ENCODE results near the gene ZP4.
A peak's percentile ranks its signal among the peaks of the same experiment; 100 is the strongest.

The ZP4 gene, protein sequence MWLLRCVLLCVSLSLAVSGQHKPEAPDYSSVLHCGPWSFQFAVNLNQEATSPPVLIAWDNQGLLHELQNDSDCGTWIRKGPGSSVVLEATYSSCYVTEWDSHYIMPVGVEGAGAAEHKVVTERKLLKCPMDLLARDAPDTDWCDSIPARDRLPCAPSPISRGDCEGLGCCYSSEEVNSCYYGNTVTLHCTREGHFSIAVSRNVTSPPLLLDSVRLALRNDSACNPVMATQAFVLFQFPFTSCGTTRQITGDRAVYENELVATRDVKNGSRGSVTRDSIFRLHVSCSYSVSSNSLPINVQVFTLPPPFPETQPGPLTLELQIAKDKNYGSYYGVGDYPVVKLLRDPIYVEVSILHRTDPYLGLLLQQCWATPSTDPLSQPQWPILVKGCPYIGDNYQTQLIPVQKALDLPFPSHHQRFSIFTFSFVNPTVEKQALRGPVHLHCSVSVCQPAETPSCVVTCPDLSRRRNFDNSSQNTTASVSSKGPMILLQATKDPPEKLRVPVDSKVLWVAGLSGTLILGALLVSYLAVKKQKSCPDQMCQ

DNA sequence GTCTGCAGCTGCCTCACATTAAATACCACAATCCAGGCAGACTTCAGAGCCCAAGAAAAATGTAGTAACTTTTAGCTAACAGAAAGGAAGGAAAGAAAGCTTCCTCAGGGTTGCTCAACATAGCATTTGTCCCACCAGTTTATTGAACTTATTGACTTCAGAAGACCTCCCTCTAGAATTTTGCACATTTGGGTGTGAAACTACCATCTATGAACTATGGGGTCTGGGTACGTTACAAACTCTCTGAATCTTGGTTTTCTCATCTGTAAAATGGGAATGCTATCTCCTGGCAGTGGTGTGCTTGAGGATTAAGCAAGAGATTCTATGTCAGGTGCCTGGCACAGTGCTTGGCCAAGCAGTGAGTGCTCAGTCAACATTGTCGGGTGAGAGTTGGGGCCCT, at the start of gene ZP4:
Gene ZP4 (minus strand): TSS at position 101 of the 400 bp plus-strand sequence. CDS start 287 bp downstream, outside the sequence.
- no peak for DNase-seq

DNA sequence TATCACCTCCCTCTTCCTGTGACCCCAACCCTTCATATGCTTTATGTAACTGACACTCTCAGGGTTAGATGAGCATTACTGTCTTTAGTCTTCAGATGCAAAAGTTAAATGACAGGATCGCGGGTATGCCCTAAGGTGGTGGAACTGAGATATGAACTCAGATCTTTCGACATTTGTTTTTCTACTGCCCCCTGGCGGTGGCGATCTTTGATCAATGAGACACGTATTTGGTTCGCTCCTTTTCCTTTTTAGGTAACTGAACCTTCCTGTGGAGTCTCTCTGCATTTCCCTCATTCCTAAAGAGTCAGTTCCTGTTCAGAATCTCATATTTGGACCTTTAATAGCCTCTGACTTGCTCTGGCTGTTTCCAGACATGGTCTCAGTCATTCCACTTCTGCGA, 47.8 kb upstream of the ZP4 start:
- no peak for DNase-seq

DNA sequence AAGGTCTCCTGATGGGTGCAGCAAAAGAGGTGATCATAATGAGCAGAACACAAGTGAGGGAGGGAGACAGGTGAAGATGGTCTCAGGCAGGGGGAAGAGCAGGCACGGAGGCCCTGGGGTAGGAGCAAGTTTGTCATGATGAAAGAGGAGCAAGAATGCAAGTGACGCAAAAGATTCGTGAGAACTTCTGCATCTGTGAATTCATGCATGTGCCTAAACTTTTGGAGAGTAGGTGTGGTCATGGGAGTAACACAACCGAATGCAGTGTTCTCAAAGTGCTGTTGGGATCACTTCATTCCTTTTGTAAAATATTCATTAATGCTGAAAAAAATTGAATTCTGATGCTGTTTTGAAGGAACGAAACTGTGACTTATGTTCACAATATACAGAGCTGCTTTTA, 47.3 kb upstream of the ZP4 start:
- DNase-seq, result no peak

DNA sequence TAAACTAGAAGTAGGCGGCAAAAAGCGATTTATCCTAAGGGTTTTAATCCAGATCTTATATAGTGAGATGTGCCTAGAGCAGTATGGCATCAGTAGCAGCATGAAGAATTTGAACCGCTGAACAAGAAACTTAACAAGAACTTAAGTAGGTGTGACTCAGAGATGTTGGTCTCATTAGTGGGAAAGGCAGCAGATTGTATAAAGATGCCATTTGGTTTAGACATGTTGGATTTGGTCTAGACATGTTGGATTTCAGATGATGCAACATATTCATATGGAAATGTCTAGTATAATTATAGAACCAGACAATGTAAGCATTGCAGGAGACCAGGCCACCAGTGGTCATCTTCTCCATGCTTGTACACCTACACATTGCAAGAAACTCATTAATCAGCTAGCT, 42.1 kb upstream of the ZP4 start:
- DNase-seq, result no peak

DNA sequence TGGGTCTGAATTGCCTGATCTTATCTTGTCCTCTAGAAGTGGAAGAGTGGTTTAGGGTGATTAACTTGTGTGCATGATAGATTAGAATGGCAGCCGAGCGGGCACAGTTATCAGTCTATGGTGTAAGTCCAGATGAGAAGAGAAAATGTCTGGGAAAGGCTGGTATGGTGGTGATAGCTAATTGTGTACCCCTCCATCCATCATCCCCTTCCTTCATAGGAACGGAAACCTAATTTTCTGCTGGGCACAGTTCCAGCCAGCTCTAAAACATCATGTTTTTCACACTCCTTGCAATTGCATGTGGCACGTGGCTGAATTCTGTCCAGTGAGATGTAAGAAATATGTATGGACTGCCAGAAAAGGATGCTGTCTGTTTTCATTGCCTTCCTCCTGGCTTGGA, 40.9 kb upstream of the ZP4 start:
- DNase-seq, result no peak

DNA sequence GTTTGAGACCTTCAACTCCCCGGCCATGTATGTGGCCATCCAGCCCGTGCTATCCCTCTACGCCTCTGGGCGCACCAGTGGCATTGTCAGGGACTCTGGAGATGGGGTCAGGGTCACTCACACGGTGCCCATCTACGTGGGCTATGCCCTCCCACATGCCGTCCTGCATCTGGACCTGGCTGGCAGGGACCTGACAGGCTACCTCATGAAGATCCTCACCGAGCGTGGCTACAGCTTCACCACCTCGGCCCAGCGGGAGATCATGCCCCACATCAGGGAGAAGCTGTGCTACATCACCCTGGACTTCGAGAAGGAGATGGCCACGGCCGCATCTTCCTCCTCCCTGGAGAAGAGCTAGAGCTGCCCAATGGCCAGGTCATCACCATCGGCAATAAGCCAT, 36.5 kb upstream of the ZP4 start:
- DNase-seq, result no peak

DNA sequence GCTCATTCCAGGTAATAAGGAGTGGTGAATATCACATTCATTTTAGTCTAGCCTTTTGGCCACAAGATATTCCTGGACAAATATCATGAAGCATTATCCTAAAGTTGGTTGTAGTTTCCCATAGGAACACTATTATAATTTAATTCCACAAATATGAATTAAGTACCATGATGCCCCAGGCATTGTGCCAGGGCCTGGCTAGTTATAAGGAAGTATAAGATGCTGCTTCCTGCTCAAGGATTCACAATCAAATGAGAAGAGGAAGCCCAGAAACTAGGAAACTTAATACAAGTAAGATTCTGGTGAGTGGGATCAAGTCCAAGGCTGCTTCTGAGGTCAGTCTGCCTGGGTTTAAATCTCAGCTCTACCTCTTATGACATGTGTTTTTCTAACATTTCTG, 30.6 kb upstream of the ZP4 start:
- DNase-seq, result peak; percentile 9 to 22

DNA sequence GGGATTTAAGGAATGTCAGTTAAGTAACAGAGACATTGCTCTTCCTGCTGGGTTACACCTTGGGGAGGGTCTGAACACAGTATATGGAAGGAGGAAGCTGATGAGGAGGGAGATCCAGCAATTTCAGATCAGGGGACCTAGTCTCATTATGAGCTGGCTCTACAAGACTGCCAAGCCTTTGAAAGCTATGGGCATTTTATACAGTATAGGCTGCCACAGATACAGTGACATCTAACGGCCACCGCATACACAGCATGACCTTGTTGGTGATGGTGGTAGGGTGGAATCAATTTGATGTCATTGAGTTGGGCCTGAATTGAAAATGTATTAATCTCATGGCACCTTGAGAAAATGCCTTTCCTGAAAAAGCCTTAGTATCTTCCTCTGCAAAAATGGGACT, 22.6 kb upstream of the ZP4 start:
- DNase-seq, result no peak

DNA sequence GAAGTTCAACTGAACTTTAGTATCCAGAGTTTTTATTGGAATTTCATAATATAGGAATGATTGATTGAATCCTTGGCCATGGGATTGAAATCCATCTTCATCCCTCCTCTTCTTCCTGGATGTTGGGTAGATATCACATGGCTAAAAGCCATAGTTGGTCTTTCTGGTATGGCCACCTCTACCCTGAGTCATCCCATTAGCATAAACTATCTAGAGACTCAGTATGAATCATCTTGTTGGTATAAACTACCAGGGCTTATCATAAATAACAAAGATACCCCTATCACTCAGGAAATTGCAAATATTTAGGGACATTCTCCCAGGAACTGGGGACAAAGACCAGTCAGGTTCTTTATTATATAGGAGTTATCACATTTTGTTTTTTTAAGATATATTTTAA, 21.2 kb upstream of the ZP4 start:
- DNase-seq, result no peak

DNA sequence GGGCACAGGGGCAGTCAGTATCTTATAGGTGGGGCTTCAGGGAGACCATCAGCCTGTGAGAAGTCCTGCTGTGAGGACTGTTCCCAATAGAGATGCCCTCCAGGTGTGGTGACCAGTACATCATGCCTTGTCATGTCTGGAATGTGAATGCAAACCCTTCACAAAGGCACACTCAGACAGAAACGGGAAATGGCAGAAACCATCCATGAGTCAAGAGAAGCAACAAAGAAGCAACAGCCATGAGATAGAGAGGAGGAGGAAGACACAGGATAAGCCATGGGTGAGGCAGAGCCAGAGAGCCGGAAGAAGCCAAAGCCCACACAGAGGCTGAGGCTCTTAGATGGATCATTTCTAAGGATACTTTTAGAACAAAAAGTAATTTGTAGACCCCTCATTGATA, 20.1 kb upstream of the ZP4 start:
- DNase-seq, result no peak

DNA sequence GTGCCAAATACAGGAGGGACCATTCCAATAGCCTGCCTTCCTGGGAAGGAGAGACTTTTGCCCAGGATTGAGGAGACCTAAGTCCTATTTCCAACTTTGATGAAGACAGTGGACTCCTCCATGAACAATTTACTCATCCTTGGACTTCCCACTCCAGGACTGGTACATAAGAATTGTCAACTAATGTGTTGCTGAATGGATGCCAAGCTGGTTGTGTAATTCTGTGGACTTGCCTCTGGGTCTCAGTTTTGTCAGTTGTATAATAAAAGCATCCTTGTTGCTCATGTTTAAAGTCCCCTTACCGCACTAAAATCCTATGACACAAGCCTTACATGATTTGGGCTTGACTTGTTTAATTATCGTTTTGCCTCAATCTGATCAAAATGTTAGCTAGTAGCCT, 13.2 kb upstream of the ZP4 start:
- DNase-seq, result no peak

DNA sequence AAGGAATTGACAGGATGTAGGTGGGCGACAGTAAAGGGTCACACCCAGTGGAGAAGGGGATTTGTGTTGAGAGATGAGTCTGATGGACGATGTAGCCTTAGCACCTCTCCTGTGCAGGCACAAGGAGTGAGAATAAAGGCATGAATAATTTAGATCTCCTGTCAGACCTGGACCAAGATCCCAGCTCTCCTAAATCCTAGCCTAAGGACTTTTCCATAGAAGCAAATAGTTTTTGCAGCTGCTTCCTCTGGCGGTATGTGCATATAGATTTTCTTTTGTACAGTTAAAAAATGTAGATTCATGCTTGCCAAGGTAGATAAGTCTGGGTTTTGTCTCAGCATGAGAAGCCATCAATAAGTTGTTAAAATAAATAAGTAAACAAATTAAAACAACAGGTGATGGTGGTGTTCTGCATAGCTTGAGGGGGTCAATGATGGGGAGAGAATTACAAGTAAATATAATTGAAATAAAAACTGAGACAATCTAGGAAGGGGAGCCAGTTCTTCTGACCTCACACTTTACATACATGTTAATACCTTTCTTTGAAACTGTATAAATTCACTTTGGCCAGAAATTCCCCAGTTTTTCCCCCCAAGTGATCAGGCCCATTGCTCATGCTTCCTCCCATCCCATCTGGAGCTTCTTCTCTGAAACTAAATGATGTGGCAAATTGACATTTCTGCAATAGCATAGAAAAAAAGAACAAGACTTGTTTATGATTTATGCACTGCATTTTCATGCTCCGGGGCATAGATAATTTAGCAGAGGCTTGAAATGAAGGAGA, 12.4 kb upstream of the ZP4 start:
- DNase-seq, result no peak

DNA sequence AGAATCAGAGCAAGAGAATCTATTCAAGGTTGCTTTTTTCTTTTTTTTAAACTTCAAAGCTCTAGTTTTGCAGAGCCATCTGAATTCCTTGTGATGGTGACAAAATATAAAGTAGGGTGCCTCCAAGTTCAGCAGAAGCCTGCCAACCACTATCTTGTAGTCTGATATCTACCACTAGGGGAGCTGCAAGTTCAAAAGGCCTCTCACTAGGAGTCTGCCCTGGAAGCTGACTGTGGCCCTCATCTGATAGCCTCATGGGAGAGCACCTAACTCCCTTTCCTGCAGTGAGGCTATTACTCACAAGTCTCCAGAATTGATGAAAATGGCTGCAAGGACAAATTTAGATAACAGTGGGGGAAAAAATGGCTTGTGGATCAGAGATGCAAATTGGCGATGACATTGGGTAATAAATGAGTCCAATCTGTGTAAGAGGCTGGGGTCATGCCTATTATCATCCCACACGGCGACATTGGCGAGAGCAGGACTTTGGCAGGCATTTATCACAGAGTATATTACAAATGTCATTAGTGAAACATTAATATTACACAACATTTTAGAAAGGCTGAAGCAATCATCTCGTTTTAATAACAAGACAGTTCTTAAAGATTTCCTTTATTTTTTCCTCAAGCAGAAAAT, 10.7 kb upstream of the ZP4 start:
- DNase-seq, result peak; percentile 47 to 60

DNA sequence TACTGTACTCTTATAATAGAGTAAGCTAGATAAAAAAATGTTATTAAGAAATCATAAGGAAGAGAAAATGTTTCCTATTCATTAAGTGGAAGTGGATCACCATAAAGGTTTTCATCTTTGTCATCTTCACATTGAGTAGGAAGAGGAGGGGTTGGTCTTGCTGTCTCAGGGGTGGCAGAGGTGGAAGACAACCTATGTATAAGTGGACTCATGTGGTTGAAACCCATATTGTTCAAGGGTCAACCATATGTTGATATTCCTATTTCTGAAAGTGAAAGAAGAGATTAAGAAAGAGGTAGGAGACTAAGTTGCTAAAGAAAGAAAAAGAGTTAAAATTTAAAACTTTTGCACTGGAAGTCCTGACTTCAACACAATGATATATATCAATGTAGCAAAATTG, 4.9 kb upstream of the ZP4 start:
- no peak for DNase-seq

DNA sequence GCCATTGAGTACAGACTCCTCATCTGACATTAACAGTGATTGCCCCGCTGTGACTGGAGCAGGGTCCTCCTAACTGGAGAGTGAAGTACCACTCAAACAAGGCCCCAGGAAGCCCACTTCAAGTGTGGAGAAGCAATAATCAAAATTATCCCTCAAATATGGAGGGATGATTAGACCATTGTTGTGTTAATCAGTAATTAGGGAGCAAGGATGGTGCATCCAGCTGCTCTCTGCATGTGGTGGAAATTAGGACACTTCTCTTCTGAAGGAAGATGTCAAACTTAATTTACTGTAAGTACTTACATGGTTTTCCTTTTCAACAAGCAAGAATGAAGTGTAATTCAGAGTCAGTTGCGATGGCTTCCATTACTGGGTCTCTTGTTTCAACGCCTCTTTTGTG, 3.4 kb upstream of the ZP4 start:
- no peak for DNase-seq

DNA sequence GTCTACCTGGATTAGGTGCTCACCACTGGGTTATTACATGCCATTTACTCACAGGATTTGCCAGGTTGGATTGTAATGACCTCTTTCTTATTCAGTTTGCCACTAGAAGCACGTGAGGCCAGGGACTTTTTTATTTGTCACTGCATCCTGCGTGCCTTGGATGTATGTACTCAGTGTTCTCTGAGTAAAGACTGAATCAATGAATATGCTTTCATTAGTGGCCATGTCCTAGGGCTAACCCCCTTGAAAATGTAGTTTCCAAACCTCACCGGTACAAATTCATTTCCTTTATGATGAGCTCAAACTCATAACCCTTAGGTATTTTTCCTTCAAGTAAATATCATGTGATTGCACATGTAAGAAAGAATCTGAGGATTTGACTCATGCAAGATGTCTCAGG, 1.3 kb upstream of the ZP4 start:
- no peak for DNase-seq

DNA sequence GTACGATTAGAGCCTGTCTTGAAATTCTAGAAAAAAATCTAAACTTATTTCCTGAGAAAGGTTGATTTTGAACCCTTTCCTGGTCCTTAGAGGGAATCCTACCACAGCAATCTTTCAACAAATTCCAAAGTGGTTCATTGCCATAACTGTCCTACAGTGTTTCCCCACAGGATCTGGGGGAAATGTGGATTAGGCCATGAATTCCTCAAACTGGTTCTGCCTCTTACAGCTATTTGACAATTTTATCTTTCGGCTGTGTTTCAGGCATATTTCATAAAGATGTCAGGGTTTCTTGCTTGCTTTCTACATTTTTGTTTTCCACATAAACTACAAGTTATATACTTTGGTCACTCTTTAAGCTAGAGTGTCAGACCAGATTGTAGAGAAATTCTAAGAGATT, 544 bp upstream of the ZP4 start:
- DNase-seq, result no peak

DNA sequence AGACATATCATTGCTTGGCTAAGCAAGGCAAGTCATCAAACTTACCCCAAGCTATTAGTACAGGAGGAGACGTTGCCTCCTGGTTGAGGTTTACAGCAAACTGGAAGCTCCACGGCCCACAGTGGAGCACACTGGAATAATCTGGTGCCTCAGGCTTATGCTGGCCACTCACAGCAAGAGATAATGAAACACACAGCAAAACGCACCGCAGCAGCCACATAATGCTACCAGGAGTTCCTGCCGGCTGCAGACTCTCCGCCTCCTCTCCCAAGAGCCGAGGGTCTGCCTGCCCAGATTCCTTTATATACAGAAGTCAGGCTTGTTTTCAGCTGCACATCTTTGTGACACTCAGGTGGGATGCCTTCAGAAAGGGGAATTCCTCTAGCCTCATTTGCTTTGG, 306 bp downstream of the ZP4 start:
- DNase-seq, result no peak

DNA sequence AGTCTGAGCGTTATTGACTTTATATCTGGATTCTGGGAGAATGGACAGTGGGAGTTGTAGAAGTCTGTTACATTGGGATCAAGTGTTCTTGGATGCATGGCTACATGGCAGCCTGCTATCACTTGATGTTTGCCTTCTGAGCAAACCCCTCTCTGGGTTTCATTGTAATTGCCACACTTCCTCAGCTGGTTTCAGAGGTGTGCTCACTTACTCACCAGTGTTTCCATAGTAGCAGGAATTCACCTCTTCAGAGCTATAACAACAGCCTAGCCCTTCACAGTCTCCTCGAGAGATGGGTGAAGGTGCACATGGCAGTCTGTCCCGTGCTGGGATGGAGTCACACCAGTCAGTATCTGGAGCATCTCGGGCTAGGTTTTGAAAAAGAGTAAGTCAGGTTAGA, 2.6 kb downstream of the ZP4 start:
- DNase-seq, result no peak

DNA sequence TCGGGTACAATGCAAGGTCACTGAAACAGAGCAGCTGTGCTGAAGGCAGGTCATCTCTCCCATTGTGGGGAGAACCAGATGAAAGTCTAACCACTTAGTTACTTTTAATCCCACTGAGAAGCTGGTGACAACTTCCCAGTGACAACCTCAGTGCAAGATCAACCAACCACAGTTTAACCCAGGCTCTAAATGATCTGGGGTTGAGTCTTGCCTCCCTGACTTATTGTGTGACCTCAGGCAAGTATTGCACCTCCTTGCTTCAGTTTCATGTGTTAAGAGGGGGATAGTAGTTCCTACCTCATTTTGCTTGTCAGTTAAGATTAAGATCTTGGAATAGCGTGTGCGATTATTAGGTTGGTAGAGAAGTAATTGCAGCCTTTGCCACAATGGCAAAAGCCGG, 3.2 kb downstream of the ZP4 start:
- DNase-seq, result no peak

DNA sequence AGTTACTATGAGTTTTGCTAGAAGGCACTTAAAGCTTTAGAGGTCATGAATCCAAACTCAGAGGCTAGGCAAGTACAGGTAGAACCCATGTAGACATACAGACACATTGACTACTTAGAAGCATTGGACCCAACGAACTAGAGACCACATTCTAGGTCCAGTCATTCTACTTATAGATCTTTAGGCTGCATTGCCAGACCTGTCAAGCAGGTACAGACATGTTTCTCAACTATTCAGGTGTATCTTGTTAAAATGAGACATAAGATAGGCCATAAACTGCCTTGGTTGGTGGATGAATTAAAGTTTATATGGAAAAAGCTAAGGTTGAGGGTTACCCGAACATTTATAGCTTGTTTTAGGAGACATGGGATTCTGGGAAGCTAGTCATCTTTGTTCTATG, 6.5 kb downstream of the ZP4 start:
- no peak for DNase-seq

DNA sequence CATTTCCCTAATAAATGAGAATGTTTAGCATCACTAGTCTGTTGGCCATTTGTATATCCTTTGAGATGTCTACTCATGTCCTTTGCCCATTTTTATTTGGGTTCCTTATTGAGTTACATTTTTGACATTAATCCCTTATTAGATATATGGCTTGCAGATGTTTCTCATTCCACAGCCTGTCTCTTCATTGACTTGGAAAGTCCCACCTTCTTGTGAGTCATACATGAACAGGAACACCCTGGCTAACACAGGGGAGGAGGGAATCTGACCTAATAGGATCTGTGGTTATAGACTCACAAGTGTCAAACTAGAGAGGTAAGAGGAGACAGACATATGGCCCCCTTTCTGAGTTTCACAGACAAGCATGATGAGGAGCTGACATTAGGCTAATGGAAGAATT, 11.5 kb downstream of the ZP4 start:
- no peak for DNase-seq

DNA sequence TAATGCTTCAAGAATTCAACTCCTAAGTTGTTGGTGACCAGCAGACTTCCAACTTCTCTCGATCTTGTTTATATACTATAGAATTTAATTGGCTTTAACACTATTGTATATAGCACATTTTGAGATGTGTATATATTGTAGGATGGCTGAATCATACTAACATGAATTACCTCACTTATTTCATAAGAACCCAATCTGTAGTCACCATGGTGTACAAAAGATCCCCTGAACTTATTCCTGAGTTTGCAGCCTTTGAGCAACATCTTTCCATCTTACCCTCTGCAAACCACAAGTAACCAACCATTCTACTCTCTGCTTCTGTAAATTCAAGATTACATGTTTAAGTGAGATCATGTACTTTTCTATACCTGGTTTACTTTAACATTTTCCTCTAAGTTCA, 12.3 kb downstream of the ZP4 start:
- no peak for DNase-seq

DNA sequence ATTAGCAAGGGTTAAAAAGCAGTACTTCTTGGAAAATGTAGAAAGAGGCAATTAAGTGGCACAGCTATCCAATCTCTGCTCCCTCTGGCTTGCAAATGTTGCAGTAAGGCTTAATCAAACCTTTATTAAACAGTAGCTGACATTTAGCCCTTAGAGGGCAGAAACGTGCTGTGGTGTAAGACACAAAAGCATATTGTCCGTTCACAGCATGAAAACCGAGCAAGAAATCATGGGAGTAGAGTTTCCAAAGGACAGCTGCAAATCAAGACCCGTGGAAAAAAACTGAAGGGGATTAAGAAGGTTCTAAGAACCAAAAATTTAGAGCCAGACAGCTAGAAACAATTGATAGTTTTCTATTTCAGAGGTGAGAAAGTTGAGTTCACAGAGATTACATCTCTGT, 13.1 kb downstream of the ZP4 start:
- no peak for DNase-seq
